Posterior vena cava (tissue), 2 donors: ENCODE data around the gene REL. TPM values are rescaled to one million over a fixed set of nuclear protein-coding genes. Genes with fewer than 3 reads are reported as not detected.

Experiments
- DNase-seq: peaks from one replicate; pipeline ENCODE4 v3.0.0-alpha.2; 2020; ENCODE audit warnings: low spot score
- intact Hi-C, 2 donors: fragments of 100-400 bp; cut with DNase I; formaldehyde crosslinking; loops; one replicate each; pipeline versions ENCODE4 v1.14.1 to v1.14.2; 2022 to 2023
- long read RNA-seq, 2 donors: library from polyadenylated mRNA; unstranded; transcript quantifications; one replicate each; pipeline ENCODE4 v2.0.0, GENCODE V29; 2020 to 2021
- total RNA-seq, 2 donors: library from RNA; stranded (reverse); fragmentation: NEBNext Ultra II Directional; extraction: Animal tissue kit (Norgen Biotek cat#: 25700); gene quantifications; one replicate each; pipeline ENCODE4 v1.2.1, GENCODE V29; 2021
- donor health status: DM: yes; HTN: yes; CAD: no.
- donor health status: DM: yes; HTN: yes; CAD: no.

Gene REL
- 10 to 100 TPM; 14.3 to 15.1 TPM for total RNA-seq
- long read RNA-seq, donor 1, partial matches to known transcripts, result 0 of 3 reads
- long read RNA-seq, donor 1, other reads (novel, unspliced or antisense), result 1 of 3 reads
- long read RNA-seq, donor 2, partial matches to known transcripts, result 2 of 10 reads
- long read RNA-seq, donor 2, other reads (novel, unspliced or antisense), result 4 of 10 reads

GRCh38 chr2:60881047-60881932 is at the start of gene REL:
Gene REL (plus strand): TSS chr2:60881574. CDS start chr2:60881841, 267 bp downstream.
- peak; percentile 97 for DNase-seq
- intact Hi-C loops, result no loop called here

- intact Hi-C loops, result no loop called here
- DNase-seq, result no peak
Observed at GRCh38 chr2:60831921-60832320, 49.5 kb upstream of the REL start.

- intact Hi-C loops, result no loop called here
- DNase-seq, result no peak
Observed at GRCh38 chr2:60832621-60833020, 48.8 kb upstream of the REL start.

GRCh38 chr2:60834270-60834717 is 47.1 kb upstream of the REL start:
- no peak for DNase-seq
- intact Hi-C loops, result no loop called here

- intact Hi-C loops, result no loop called here
- DNase-seq, result no peak
Observed at GRCh38 chr2:60836491-60836890, 44.9 kb upstream of the REL start.

- intact Hi-C loops, result no loop called here
- DNase-seq, result no peak
Observed at GRCh38 chr2:60837123-60837522, 44.3 kb upstream of the REL start.

- intact Hi-C loops, result no loop called here
Observed at GRCh38 chr2:60838481-60838880, 42.9 kb upstream of the REL start.

GRCh38 chr2:60839126-60839813 is 42.1 kb upstream of the REL start:
- no peak for DNase-seq
- intact Hi-C loops, result no loop called here

More at GRCh38 chr2:60838481-60838880, 42.9 kb upstream of the REL start:
- no peak for DNase-seq

- intact Hi-C loops, result no loop called here
- DNase-seq, result no peak
Observed at GRCh38 chr2:60840880-60841279, 40.5 kb upstream of the REL start.

- no peak for DNase-seq
- intact Hi-C loops, result no loop called here
Observed at GRCh38 chr2:60843006-60843405, 38.4 kb upstream of the REL start.

GRCh38 chr2:60844105-60844504 is 37.3 kb upstream of the REL start:
- intact Hi-C loops, result no loop called here
- no peak for DNase-seq

- no peak for DNase-seq
- intact Hi-C loops, result no loop called here
Observed at GRCh38 chr2:60847854-60848253, 33.5 kb upstream of the REL start.

- DNase-seq, result no peak
- intact Hi-C loops, result no loop called here
Observed at GRCh38 chr2:60849187-60849586, 32.2 kb upstream of the REL start.

GRCh38 chr2:60852282-60852860 is 29.0 kb upstream of the REL start:
- intact Hi-C loops, result loop anchor here in 1 of 2 donors (5.0 kb wide), 1 partner anchor 370 kb away; no protein-coding TSS in a partner anchor
- no peak for DNase-seq

- intact Hi-C loops, result loop anchor here in 1 of 2 donors (5.0 kb wide), 1 partner anchor 369 kb away; no protein-coding TSS in a partner anchor
- DNase-seq, result no peak
Observed at GRCh38 chr2:60853531-60853930, 27.8 kb upstream of the REL start.

GRCh38 chr2:60855989-60856669 is 25.2 kb upstream of the REL start:
- intact Hi-C loops, result no loop called here
- DNase-seq, result no peak

GRCh38 chr2:60857056-60857455 is 24.3 kb upstream of the REL start:
- intact Hi-C loops, result no loop called here
- DNase-seq, result no peak

GRCh38 chr2:60858897-60859311 is 22.5 kb upstream of the REL start:
- no peak for DNase-seq
- intact Hi-C loops, result no loop called here

- no peak for DNase-seq
- intact Hi-C loops, result no loop called here
Observed at GRCh38 chr2:60861736-60862135, 19.6 kb upstream of the REL start.
